HEK293 (cell line): ENCODE measurements around the gene MAGI1.

Experiments
- CTCF ChIA-PET: fragments of 350-600 bp; formaldehyde crosslinking; extraction: SDS; loops from one replicate; lab custom pipeline; 2021; ENCODE audit warnings: antibody characterized with exemption; lab: Yijun Ruan, JAX
- POLR2A ChIA-PET: fragments of 300-600 bp; formaldehyde crosslinking; extraction: SDS; loops from one replicate; lab custom pipeline; 2020; ENCODE audit warnings: antibody characterized with exemption, inconsistent platforms; lab: Yijun Ruan, JAX
- H3K27ac ChIP-seq: fragments of 200-500 bp; sonication (Bioruptor generic); 2 replicates; pipeline ENCODE4 v1.5.1; 2014; ENCODE audit warnings: low read depth, low read length, control low read depth, inconsistent platforms; ENCODE audit errors: extremely low read depth
- H3K36me3 ChIP-seq, 2 experiments: fragments of 200-500 bp in 1 of 2; sonication (Bioruptor generic) in 1 of 2; 1 replicate in 1 of 2; 2 replicates in 1 of 2; pipeline ENCODE4 v1.5.1; 2014 to 2017; ENCODE audit warnings: inconsistent platforms in 2 of 2, low read length in 2 of 2; ENCODE audit not compliant: control insufficient read depth in 2 of 2, insufficient read depth in 1 of 2
- H3K4me1 ChIP-seq: fragments of 200-500 bp; sonication (Bioruptor generic); 2 replicates; pipeline ENCODE4 v1.5.1; 2014; ENCODE audit warnings: mild to moderate bottlenecking, low read length, inconsistent platforms; ENCODE audit not compliant: control insufficient read depth, insufficient read depth
- H3K4me3 ChIP-seq: 2 replicates; pipeline ENCODE4 v1.5.1; 2011; ENCODE audit warnings: low read depth, mild to moderate bottlenecking, control low read depth, low read length, moderate library complexity
- H3K9me3 ChIP-seq: fragments of 200-500 bp; sonication (Bioruptor generic); 2 replicates; pipeline ENCODE4 v1.5.1; 2014; ENCODE audit warnings: low read depth, low read length, inconsistent platforms; ENCODE audit not compliant: control insufficient read depth, insufficient read depth
- ELK4 ChIP-seq: IDR thresholded peaks from 2 replicates; pipeline ENCODE4 v1.6.1; 2011; ENCODE audit warnings: mild to moderate bottlenecking, low read depth, low read length, borderline replicate concordance
- INSM2 ChIP-seq: fragments of 450-650 bp; formaldehyde crosslinking; IDR thresholded peaks from 2 replicates; pipeline ENCODE4 v1.5.1; 2016; ENCODE audit warnings: missing biosample characterization, missing genetic modification characterization
- MZF1 ChIP-seq: fragments of 450-650 bp; formaldehyde crosslinking; IDR thresholded peaks from 2 replicates; pipeline ENCODE4 v1.5.1; 2017; ENCODE audit warnings: missing biosample characterization, missing genetic modification characterization, borderline replicate concordance
- SP2 ChIP-seq: fragments of 450-650 bp; formaldehyde crosslinking; IDR thresholded peaks from 2 replicates; pipeline ENCODE4 v1.5.1; 2016; ENCODE audit warnings: missing biosample characterization, missing genetic modification characterization
- TSHZ1 ChIP-seq: fragments of 450-650 bp; formaldehyde crosslinking; IDR thresholded peaks from 2 replicates; pipeline ENCODE4 v1.5.1; 2016; ENCODE audit warnings: missing biosample characterization, missing genetic modification characterization, borderline replicate concordance
- ZBTB1 ChIP-seq: fragments of 450-650 bp; formaldehyde crosslinking; IDR thresholded peaks from 2 replicates; pipeline ENCODE4 v1.5.1; 2016; ENCODE audit warnings: missing biosample characterization, missing genetic modification characterization
- ZFHX2 ChIP-seq: fragments of 450-650 bp; formaldehyde crosslinking; conservative IDR thresholded peaks from 2 replicates; pipeline ENCODE4 v1.5.1; 2016; ENCODE audit warnings: missing biosample characterization, missing genetic modification characterization
- ZNF184 ChIP-seq: fragments of 450-650 bp; IDR thresholded peaks from 2 replicates; pipeline ENCODE4 v1.5.1; 2018; ENCODE audit warnings: missing biosample characterization, mild to moderate bottlenecking, missing genetic modification characterization
- ZNF19 ChIP-seq: fragments of 450-650 bp; formaldehyde crosslinking; IDR thresholded peaks from 2 replicates; pipeline ENCODE4; 2016; ENCODE audit warnings: missing biosample characterization, missing genetic modification characterization, low read depth
- ZNF341 ChIP-seq: fragments of 450-650 bp; formaldehyde crosslinking; IDR thresholded peaks from 2 replicates; pipeline ENCODE4; 2016; ENCODE audit warnings: low read depth, missing biosample characterization, missing genetic modification characterization
- ZNF423 ChIP-seq: fragments of 450-650 bp; formaldehyde crosslinking; IDR thresholded peaks from 2 replicates; pipeline ENCODE4 v1.5.1; 2016; ENCODE audit warnings: missing biosample characterization, missing genetic modification characterization
- ZNF561 ChIP-seq: fragments of 450-650 bp; IDR thresholded peaks from 2 replicates; pipeline ENCODE4 v1.5.1; 2018; ENCODE audit warnings: missing biosample characterization, missing genetic modification characterization, borderline replicate concordance
- ZNF600 ChIP-seq: fragments of 450-650 bp; formaldehyde crosslinking; IDR thresholded peaks from 2 replicates; pipeline ENCODE4 v1.5.1; 2016; ENCODE audit warnings: missing biosample characterization, missing genetic modification characterization
- ZNF610 ChIP-seq: fragments of 450-650 bp; formaldehyde crosslinking; IDR thresholded peaks from 2 replicates; pipeline ENCODE4 v1.5.1; 2016; ENCODE audit warnings: missing biosample characterization, missing genetic modification characterization, borderline replicate concordance
- TF ChIP-seq, protein P1 (sequence below): fragments of 450-650 bp; formaldehyde crosslinking; IDR thresholded peaks from 2 replicates; pipeline ENCODE4 v1.5.1; 2016; ENCODE audit warnings: missing biosample characterization, missing genetic modification characterization

The MAGI1 gene

GRCh38 chr3:65878831-65879230, 159.9 kb downstream of the MAGI1 start (continued):
- TF ChIP-seq, protein P1, sequence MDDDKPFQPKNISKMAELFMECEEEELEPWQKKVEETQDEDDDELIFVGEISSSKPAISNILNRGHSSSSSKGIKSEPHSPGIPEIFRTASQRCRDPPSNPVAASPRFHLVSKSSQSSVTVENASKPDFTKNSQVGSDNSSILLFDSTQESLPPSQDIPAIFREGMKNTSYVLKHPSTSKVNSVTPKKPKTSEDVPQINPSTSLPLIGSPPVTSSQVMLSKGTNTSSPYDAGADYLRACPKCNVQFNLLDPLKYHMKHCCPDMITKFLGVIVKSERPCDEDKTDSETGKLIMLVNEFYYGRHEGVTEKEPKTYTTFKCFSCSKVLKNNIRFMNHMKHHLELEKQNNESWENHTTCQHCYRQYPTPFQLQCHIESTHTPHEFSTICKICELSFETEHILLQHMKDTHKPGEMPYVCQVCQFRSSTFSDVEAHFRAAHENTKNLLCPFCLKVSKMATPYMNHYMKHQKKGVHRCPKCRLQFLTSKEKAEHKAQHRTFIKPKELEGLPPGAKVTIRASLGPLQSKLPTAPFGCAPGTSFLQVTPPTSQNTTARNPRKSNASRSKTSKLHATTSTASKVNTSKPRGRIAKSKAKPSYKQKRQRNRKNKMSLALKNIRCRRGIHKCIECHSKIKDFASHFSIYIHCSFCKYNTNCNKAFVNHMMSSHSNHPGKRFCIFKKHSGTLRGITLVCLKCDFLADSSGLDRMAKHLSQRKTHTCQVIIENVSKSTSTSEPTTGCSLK: no peak

- no peak overlapping the region for H3K27ac ChIP-seq
- no peak overlapping the region for H3K4me3 ChIP-seq
- CTCF ChIA-PET: interaction anchor here (0.5 to 1.1 kb wide), 3 partner anchors 12 to 60 kb away, joined by 3 read pairs; no protein-coding TSS in a partner anchor
- H3K36me3 ChIP-seq: no peaks in the 10 kb centered on the region
- H3K4me1 ChIP-seq: no peaks in the 10 kb centered on the region
- no peak for TF ChIP-seq ZFHX2 (tag by site-specific recombination)
- no peak for TF ChIP-seq SP2 (tag by site-specific recombination)
- TF ChIP-seq, protein P1: no peak
- no peak for TF ChIP-seq ZNF610 (tag by site-specific recombination)
- no peak for TF ChIP-seq ZNF19 (tag by site-specific recombination)
- no peak for TF ChIP-seq ZNF184 (tag by site-specific recombination)
- TF ChIP-seq TSHZ1 (tag by site-specific recombination): no peak
- no peaks in the 10 kb centered on the region for H3K9me3 ChIP-seq
- POLR2A ChIA-PET: no interaction called here
Observed at GRCh38 chr3:65877160-65877559, 161.6 kb downstream of the MAGI1 start.

DNA sequence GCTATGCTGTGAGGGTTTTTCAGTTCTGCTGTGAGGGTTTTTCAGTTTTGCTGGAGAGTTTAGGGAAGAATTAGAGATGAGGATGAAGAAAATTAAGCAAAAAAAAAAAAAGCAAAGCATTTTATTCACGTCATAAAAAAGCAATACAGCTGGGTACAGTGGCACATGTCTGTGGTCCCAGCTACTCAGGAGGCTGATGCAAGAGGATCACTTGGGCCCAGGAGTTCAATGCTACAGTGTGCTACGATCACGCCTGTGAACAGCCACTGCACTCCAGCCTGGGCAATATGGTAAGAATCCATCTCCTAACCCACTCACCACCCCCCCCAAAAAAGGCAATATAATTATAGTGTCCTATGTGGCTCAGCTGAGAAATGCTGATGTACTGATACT, 162.7 kb downstream of the MAGI1 start:
- peaks cover 6% of the 10 kb centered on the region; the same call in 1 of the 2 replicates for H3K4me1 ChIP-seq
- H3K27ac ChIP-seq: no peak overlapping the region
- TF ChIP-seq ZNF600 (tag by site-specific recombination) (no peak), ZBTB1 (tag by site-specific recombination) (no peak)
- TF ChIP-seq, all 188 proteins: peak for 0
- POLR2A ChIA-PET: interaction anchor here (0.6 kb wide), 1 partner anchor 408 kb away, joined by 8 read pairs; no protein-coding TSS in a partner anchor
- CTCF ChIA-PET: no interaction called here
- Histone ChIP-seq H3K4me3 (no peak overlapping the region), H3K9me3 (no peaks in the 10 kb centered on the region), H3K36me3 (no peaks in the 10 kb centered on the region)

GRCh38 chr3:65875393-65876027, 163.2 kb downstream of the MAGI1 start:
- Histone ChIP-seq H3K4me1 (peaks cover 6% of the 10 kb centered on the region; the same call in 1 of the 2 replicates), H3K36me3 (no peaks in the 10 kb centered on the region), H3K9me3 (no peaks in the 10 kb centered on the region)
- peak; percentile 22; the same call in 1 of the 2 replicates for TF ChIP-seq ZNF341 (tag by site-specific recombination)
- TF ChIP-seq MZF1: peak; percentile 38; the same call in 1 of the 2 replicates
- TF ChIP-seq ZNF561 (tag by site-specific recombination): no peak
- no peak for TF ChIP-seq ZNF423 (tag by site-specific recombination)
- no peak for TF ChIP-seq INSM2 (tag by site-specific recombination)
- TF ChIP-seq ELK4: no peak
- TF ChIP-seq, all 188 proteins: peak for 2
- H3K27ac ChIP-seq: no peak overlapping the region
- H3K4me3 ChIP-seq: no peak overlapping the region
- CTCF ChIA-PET: no interaction called here
- POLR2A ChIA-PET: no interaction called here
